Measurements from ENCODE around the gene RIPOR2.

RIPOR2 gene

GRCh38 chr6:24971067-24971466 lies 35.3 kb upstream of the RIPOR2 start:
- no peaks in the 10 kb centered on the region for H3K4me1 ChIP-seq (ENCODE audit: control insufficient read depth in 2 of 2, insufficient read depth in 2 of 2, low read length in 2 of 2)
- no peak overlapping the region for H3K9ac ChIP-seq (ENCODE audit: low read depth in 1 of 2, low read length in 2 of 2)
- H3K36me3 ChIP-seq (ENCODE audit: control insufficient read depth in 2 of 2, insufficient read depth in 2 of 2, low read length in 2 of 2), result no peaks in the 10 kb centered on the region
- H3K27ac ChIP-seq (ENCODE audit: low read depth in 2 of 2, low read length in 2 of 2), result no peak overlapping the region
- no peaks in the 10 kb centered on the region for H3K9me3 ChIP-seq (ENCODE audit: control insufficient read depth in 2 of 2, low read length in 2 of 2)
- no peaks in the 10 kb centered on the region for H3K27me3 ChIP-seq (ENCODE audit: control insufficient read depth in 2 of 2, insufficient read depth in 2 of 2, low read length in 2 of 2)
- no peak overlapping the region for H3K4me3 ChIP-seq (ENCODE audit: low read length in 2 of 2)

DNA sequence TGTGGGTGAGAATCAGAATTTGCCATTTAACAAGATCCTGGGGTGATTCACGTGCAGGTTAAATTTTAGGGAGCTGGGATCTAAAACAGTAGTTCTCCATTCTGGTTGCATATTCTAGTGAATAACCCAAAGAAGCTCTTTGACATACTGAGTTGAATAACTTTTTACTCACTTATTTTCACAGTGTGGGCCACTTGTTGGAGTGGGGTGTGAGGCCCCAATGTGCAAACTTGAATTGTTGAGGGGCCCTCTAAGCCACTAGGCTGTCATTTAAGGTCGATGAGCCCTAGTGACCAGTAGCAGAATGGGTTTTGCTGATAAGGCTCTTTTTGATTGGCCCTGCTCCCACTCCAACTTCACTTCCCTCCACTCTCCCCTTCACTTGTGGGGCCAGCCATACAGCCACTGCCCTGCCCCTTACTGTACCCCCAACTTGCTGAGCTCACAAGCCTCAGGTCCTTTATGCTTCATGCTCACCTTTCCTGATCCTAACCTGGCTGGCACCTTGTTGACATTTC lies 33.6 kb upstream of the RIPOR2 start:
- Histone ChIP-seq H3K4me3 (ENCODE audit: low read length in 2 of 2) (no peak overlapping the region), H3K27me3 (ENCODE audit: control insufficient read depth in 2 of 2, insufficient read depth in 2 of 2, low read length in 2 of 2) (no peaks in the 10 kb centered on the region), H3K9me3 (ENCODE audit: control insufficient read depth in 2 of 2, low read length in 2 of 2) (no peaks in the 10 kb centered on the region), H3K4me1 (ENCODE audit: control insufficient read depth in 2 of 2, insufficient read depth in 2 of 2, low read length in 2 of 2) (no peaks in the 10 kb centered on the region), H3K36me3 (ENCODE audit: control insufficient read depth in 2 of 2, insufficient read depth in 2 of 2, low read length in 2 of 2) (no peaks in the 10 kb centered on the region), H3K27ac (ENCODE audit: low read depth in 2 of 2, low read length in 2 of 2) (no peak overlapping the region), H3K9ac (ENCODE audit: low read depth in 1 of 2, low read length in 2 of 2) (no peak overlapping the region)

- Histone ChIP-seq H3K4me3 (ENCODE audit: low read length in 2 of 2) (no peak overlapping the region), H3K27ac (ENCODE audit: low read depth in 2 of 2, low read length in 2 of 2) (no peak overlapping the region), H3K9ac (ENCODE audit: low read depth in 1 of 2, low read length in 2 of 2) (no peak overlapping the region), H3K4me1 (ENCODE audit: control insufficient read depth in 2 of 2, insufficient read depth in 2 of 2, low read length in 2 of 2) (peaks cover 0 to 3% of the 10 kb centered on the region in 2 donors), H3K36me3 (ENCODE audit: control insufficient read depth in 2 of 2, insufficient read depth in 2 of 2, low read length in 2 of 2) (no peaks in the 10 kb centered on the region), H3K27me3 (ENCODE audit: control insufficient read depth in 2 of 2, insufficient read depth in 2 of 2, low read length in 2 of 2) (no peaks in the 10 kb centered on the region), H3K9me3 (ENCODE audit: control insufficient read depth in 2 of 2, low read length in 2 of 2) (no peaks in the 10 kb centered on the region)
These were observed 33.0 kb upstream of the RIPOR2 start for GRCh38 chr6:24968783-24969182.

GRCh38 chr6:24967211-24967610 lies 31.5 kb upstream of the RIPOR2 start:
- Histone ChIP-seq H3K9me3 (ENCODE audit: control insufficient read depth in 2 of 2, low read length in 2 of 2) (no peaks in the 10 kb centered on the region), H3K4me3 (ENCODE audit: low read length in 2 of 2) (no peak overlapping the region), H3K4me1 (ENCODE audit: control insufficient read depth in 2 of 2, insufficient read depth in 2 of 2, low read length in 2 of 2) (peaks cover 0 to 3% of the 10 kb centered on the region in 2 donors), H3K27ac (ENCODE audit: low read depth in 2 of 2, low read length in 2 of 2) (no peak overlapping the region), H3K36me3 (ENCODE audit: control insufficient read depth in 2 of 2, insufficient read depth in 2 of 2, low read length in 2 of 2) (no peaks in the 10 kb centered on the region), H3K27me3 (ENCODE audit: control insufficient read depth in 2 of 2, insufficient read depth in 2 of 2, low read length in 2 of 2) (no peaks in the 10 kb centered on the region), H3K9ac (ENCODE audit: low read depth in 1 of 2, low read length in 2 of 2) (no peak overlapping the region)

- Histone ChIP-seq H3K27me3 (ENCODE audit: control insufficient read depth in 2 of 2, insufficient read depth in 2 of 2, low read length in 2 of 2) (no peaks in the 10 kb centered on the region), H3K9me3 (ENCODE audit: control insufficient read depth in 2 of 2, low read length in 2 of 2) (no peaks in the 10 kb centered on the region), H3K9ac (ENCODE audit: low read depth in 1 of 2, low read length in 2 of 2) (no peak overlapping the region), H3K4me3 (ENCODE audit: low read length in 2 of 2) (no peak overlapping the region), H3K4me1 (ENCODE audit: control insufficient read depth in 2 of 2, insufficient read depth in 2 of 2, low read length in 2 of 2) (peaks cover 0 to 3% of the 10 kb centered on the region in 2 donors), H3K36me3 (ENCODE audit: control insufficient read depth in 2 of 2, insufficient read depth in 2 of 2, low read length in 2 of 2) (no peaks in the 10 kb centered on the region), H3K27ac (ENCODE audit: low read depth in 2 of 2, low read length in 2 of 2) (no peak overlapping the region)
These were observed 30.6 kb upstream of the RIPOR2 start for GRCh38 chr6:24966381-24966780.

DNA sequence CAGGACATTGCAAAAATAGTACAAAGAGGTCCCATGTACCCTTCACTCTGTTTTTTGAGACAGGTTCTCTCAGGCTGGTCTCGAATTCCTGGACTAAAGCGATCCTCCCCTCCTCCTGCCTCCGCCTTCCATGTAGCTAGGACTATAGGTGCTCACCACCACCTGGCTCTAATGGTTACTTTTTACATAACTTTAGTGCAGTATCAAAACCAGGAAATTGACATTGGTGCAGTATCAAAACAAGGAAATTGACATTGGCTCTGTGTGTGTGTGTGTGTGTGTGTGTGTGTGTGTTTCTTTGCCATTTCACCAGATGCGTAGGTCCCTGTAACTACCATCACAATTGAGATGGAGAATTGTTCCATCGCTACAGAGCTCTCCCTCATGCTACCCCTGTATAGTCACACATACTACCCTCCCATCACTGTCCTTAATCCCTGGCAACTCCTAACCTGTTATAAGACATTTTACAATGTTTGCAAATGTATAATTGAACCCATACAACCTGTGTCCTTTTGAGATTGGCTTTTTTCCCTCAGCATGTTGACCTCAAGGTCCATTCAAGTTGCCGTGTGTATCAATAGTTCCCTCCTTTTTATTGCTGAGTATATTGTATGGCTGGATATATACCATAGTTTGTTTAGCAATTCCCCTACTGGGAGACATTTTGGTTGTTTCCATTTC lies 28.3 kb upstream of the RIPOR2 start:
- no peaks in the 10 kb centered on the region for H3K36me3 ChIP-seq (ENCODE audit: control insufficient read depth in 2 of 2, insufficient read depth in 2 of 2, low read length in 2 of 2)

GRCh38 chr6:24963339-24963738 lies 27.6 kb upstream of the RIPOR2 start:
- Histone ChIP-seq H3K9me3 (ENCODE audit: control insufficient read depth in 2 of 2, low read length in 2 of 2) (no peaks in the 10 kb centered on the region), H3K36me3 (ENCODE audit: control insufficient read depth in 2 of 2, insufficient read depth in 2 of 2, low read length in 2 of 2) (no peaks in the 10 kb centered on the region), H3K4me1 (ENCODE audit: control insufficient read depth in 2 of 2, insufficient read depth in 2 of 2, low read length in 2 of 2) (peaks cover 3 to 5% of the 10 kb centered on the region in 2 donors), H3K27ac (ENCODE audit: low read depth in 2 of 2, low read length in 2 of 2) (no peak overlapping the region), H3K9ac (ENCODE audit: low read depth in 1 of 2, low read length in 2 of 2) (no peak overlapping the region), H3K4me3 (ENCODE audit: low read length in 2 of 2) (no peak overlapping the region), H3K27me3 (ENCODE audit: control insufficient read depth in 2 of 2, insufficient read depth in 2 of 2, low read length in 2 of 2) (no peaks in the 10 kb centered on the region)

More for the DNA sequence above, 28.3 kb upstream of the RIPOR2 start:
- Histone ChIP-seq H3K9ac (ENCODE audit: low read depth in 1 of 2, low read length in 2 of 2) (no peak overlapping the region), H3K9me3 (ENCODE audit: control insufficient read depth in 2 of 2, low read length in 2 of 2) (no peaks in the 10 kb centered on the region), H3K4me1 (ENCODE audit: control insufficient read depth in 2 of 2, insufficient read depth in 2 of 2, low read length in 2 of 2) (peaks cover 3 to 5% of the 10 kb centered on the region in 2 donors), H3K27me3 (ENCODE audit: control insufficient read depth in 2 of 2, insufficient read depth in 2 of 2, low read length in 2 of 2) (no peaks in the 10 kb centered on the region), H3K27ac (ENCODE audit: low read depth in 2 of 2, low read length in 2 of 2) (peak overlapping the region in 1 of 2 donors; percentile 10), H3K4me3 (ENCODE audit: low read length in 2 of 2) (no peak overlapping the region)

DNA sequence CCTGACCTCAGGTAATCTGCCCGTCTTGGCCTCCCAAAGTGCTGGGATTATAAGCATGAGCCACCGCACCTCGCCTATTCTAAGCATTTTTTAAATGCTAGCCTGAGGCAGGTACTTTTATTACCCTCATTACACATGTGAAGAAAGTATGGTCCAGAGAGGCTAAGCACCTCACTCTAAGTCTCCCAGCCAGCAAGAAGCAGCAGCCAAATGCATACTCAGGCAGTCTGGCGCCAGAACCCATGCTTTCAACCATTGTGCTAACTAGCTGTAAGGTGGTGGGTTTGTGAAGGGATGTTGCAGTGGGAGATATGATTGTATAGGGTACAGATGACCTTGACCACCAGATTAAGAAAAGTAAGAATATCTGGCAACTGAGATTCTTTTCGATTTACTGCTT lies 26.1 kb upstream of the RIPOR2 start:
- Histone ChIP-seq H3K9ac (ENCODE audit: low read depth in 1 of 2, low read length in 2 of 2) (no peak overlapping the region), H3K9me3 (ENCODE audit: control insufficient read depth in 2 of 2, low read length in 2 of 2) (no peaks in the 10 kb centered on the region), H3K4me3 (ENCODE audit: low read length in 2 of 2) (no peak overlapping the region), H3K27me3 (ENCODE audit: control insufficient read depth in 2 of 2, insufficient read depth in 2 of 2, low read length in 2 of 2) (no peaks in the 10 kb centered on the region), H3K4me1 (ENCODE audit: control insufficient read depth in 2 of 2, insufficient read depth in 2 of 2, low read length in 2 of 2) (peaks cover 3 to 5% of the 10 kb centered on the region in 2 donors), H3K36me3 (ENCODE audit: control insufficient read depth in 2 of 2, insufficient read depth in 2 of 2, low read length in 2 of 2) (no peaks in the 10 kb centered on the region), H3K27ac (ENCODE audit: low read depth in 2 of 2, low read length in 2 of 2) (no peak overlapping the region)

DNA sequence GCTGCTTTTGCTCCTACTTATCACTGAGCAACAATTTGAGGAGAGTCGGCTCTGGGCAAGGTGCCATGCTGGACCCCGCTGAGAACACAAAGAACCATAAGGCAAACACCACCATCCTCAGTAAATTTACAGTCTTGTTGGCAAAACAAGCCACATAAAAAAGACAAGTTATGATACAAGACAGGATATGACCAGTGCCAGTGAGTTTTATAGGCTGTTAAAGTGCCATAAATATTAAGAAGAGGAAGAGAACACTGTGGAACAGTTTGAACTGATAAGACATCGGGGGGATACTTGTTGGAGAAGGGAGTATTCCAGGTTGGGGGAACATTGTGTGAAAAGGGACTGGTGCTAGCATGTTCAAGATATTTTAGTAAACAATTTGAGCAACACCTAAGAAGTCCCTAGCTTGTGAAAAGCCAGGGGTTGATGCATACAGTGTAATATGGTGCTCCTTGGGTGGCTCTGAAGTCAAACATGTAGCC lies 25.3 kb upstream of the RIPOR2 start:
- peaks cover 3 to 5% of the 10 kb centered on the region in 2 donors for H3K4me1 ChIP-seq (ENCODE audit: control insufficient read depth in 2 of 2, insufficient read depth in 2 of 2, low read length in 2 of 2)
- H3K9ac ChIP-seq (ENCODE audit: low read depth in 1 of 2, low read length in 2 of 2), result no peak overlapping the region
- no peak overlapping the region for H3K27ac ChIP-seq (ENCODE audit: low read depth in 2 of 2, low read length in 2 of 2)
- H3K36me3 ChIP-seq (ENCODE audit: control insufficient read depth in 2 of 2, insufficient read depth in 2 of 2, low read length in 2 of 2), result no peaks in the 10 kb centered on the region
- H3K4me3 ChIP-seq (ENCODE audit: low read length in 2 of 2), result no peak overlapping the region
- H3K27me3 ChIP-seq (ENCODE audit: control insufficient read depth in 2 of 2, insufficient read depth in 2 of 2, low read length in 2 of 2), result no peaks in the 10 kb centered on the region
- H3K9me3 ChIP-seq (ENCODE audit: control insufficient read depth in 2 of 2, low read length in 2 of 2), result no peaks in the 10 kb centered on the region

GRCh38 chr6:24959319-24959718 lies 23.6 kb upstream of the RIPOR2 start:
- Histone ChIP-seq H3K9me3 (ENCODE audit: control insufficient read depth in 2 of 2, low read length in 2 of 2) (no peaks in the 10 kb centered on the region), H3K4me3 (ENCODE audit: low read length in 2 of 2) (no peak overlapping the region), H3K27me3 (ENCODE audit: control insufficient read depth in 2 of 2, insufficient read depth in 2 of 2, low read length in 2 of 2) (no peaks in the 10 kb centered on the region), H3K36me3 (ENCODE audit: control insufficient read depth in 2 of 2, insufficient read depth in 2 of 2, low read length in 2 of 2) (no peaks in the 10 kb centered on the region), H3K9ac (ENCODE audit: low read depth in 1 of 2, low read length in 2 of 2) (no peak overlapping the region), H3K4me1 (ENCODE audit: control insufficient read depth in 2 of 2, insufficient read depth in 2 of 2, low read length in 2 of 2) (peaks cover 3 to 5% of the 10 kb centered on the region in 2 donors), H3K27ac (ENCODE audit: low read depth in 2 of 2, low read length in 2 of 2) (no peak overlapping the region)

Data from mucosa of rectum (tissue), 2 donors.